ENCODE measurements around the gene HMCN1. TPM values are rescaled to one million over a fixed set of nuclear protein-coding genes. Genes with fewer than 3 reads are reported as not detected.

The HMCN1 gene
- total RNA-seq, 2 donors from 2014 or later = 3.5 to 9.9 TPM

DNA sequence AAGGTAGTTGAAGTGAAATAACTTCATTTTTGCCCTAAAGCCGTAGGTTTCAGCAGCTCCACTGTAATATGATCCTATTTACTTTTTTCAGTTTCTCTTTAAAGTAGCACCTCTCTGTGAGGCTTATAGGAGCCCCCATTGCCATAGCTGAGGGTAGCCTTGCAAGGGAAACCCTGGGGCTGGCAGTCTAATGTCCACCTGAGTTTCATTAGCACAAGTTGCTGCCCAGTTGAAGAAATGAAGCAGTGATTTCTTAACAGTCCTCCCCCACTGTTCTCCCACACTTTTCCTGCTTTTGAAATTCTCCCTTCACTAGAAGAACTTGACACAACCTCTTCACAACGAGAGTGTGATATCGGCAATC, 1.5 kb downstream of the HMCN1 start:
- no peak overlapping the region for H3K27ac ChIP-seq
- peak overlapping the region; percentile 8 to 38 for H3K4me3 ChIP-seq

DNA sequence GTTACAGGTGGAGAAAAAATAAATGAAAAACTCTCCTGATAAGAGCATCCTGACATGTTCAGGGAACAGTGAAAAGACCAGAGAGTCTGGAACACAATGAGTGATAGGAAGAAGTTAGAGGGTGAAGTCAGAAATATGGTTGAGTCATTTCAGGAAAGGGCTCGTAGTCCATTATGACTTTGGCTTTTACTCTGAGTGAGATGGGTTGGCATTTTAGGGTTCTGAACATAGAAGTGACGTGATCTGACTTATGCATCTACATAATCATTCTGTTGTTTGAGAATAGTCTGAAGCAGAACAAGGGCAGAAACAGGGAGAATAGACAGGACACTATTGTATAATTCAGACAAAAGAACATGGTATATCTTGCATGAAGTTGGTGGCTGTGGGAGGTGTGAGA, 5.8 kb downstream of the HMCN1 start:
- intact Hi-C loops (cut with DNase I) = no loop called here
- no peak for DNase-seq (ENCODE audit: low spot score)
- no peaks in the 10 kb centered on the region for H3K27me3 ChIP-seq (replicated peaks; ENCODE audit: insufficient read depth)
- no peaks in the 10 kb centered on the region for H3K4me1 ChIP-seq (replicated peaks)
- no peaks in the 10 kb centered on the region for H3K36me3 ChIP-seq
- TF ChIP-seq POLR2A (IDR thresholded peaks at IDR 0.05) (no peak), POLR2AphosphoS5 (IDR thresholded peaks at IDR 0.05) (no peak)
- TF ChIP-seq, protein P1, sequence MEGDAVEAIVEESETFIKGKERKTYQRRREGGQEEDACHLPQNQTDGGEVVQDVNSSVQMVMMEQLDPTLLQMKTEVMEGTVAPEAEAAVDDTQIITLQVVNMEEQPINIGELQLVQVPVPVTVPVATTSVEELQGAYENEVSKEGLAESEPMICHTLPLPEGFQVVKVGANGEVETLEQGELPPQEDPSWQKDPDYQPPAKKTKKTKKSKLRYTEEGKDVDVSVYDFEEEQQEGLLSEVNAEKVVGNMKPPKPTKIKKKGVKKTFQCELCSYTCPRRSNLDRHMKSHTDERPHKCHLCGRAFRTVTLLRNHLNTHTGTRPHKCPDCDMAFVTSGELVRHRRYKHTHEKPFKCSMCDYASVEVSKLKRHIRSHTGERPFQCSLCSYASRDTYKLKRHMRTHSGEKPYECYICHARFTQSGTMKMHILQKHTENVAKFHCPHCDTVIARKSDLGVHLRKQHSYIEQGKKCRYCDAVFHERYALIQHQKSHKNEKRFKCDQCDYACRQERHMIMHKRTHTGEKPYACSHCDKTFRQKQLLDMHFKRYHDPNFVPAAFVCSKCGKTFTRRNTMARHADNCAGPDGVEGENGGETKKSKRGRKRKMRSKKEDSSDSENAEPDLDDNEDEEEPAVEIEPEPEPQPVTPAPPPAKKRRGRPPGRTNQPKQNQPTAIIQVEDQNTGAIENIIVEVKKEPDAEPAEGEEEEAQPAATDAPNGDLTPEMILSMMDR (IDR thresholded peaks at IDR 0.05) = no peak
- H3K9me3 ChIP-seq = no peaks in the 10 kb centered on the region
- no peak overlapping the region for H3K27ac ChIP-seq
- no peak overlapping the region for H3K4me3 ChIP-seq
- whole genome bisulfite sequencing = 95% methylated on average over 2 of the region's 2 CpGs

More for the DNA sequence above, 1.5 kb downstream of the HMCN1 start:
- Histone ChIP-seq H3K36me3 (no peaks in the 10 kb centered on the region), H3K27me3 (replicated peaks; ENCODE audit: insufficient read depth) (peaks cover 2% of the 10 kb centered on the region), H3K9me3 (no peaks in the 10 kb centered on the region), H3K4me1 (replicated peaks) (no peaks in the 10 kb centered on the region)
- 28% methylated on average over 3 of the region's 3 CpGs for WGBS
- intact Hi-C loops (cut with DNase I) = no loop called here
- no peak for DNase-seq (ENCODE audit: low spot score)
- TF ChIP-seq POLR2A (IDR thresholded peaks at IDR 0.05) (no peak), POLR2AphosphoS5 (IDR thresholded peaks at IDR 0.05) (no peak)
- TF ChIP-seq, protein P1 (IDR thresholded peaks at IDR 0.05) = no peak

DNA sequence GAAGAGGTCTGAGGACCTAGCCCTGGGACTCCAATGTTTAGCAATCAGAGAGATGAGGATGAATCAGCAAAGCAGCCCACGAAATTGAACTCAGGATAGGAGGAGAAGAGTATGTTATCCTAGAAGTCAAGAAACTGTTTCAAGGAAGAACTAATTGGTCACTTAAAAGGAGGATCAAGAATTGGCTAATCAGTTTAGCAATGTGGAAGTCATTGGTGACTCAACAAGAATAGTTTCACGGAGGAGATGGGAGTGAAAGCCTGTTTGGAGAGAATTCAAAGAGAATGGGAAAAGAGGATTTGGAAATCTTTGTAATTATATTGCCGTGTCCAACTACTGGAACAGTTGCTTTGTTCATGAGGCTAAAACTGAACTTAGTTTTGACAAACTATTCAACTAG, 7.4 kb downstream of the HMCN1 start:
- H3K4me3 ChIP-seq = no peak overlapping the region
- no peaks in the 10 kb centered on the region for H3K27me3 ChIP-seq (replicated peaks; ENCODE audit: insufficient read depth)
- TF ChIP-seq POLR2A (IDR thresholded peaks at IDR 0.05) (no peak), POLR2AphosphoS5 (IDR thresholded peaks at IDR 0.05) (no peak)
- TF ChIP-seq, protein P1 (IDR thresholded peaks at IDR 0.05) = no peak
- H3K27ac ChIP-seq = no peak overlapping the region
- WGBS = 63% methylated on average over 3 of the region's 3 CpGs
- DNase-seq (ENCODE audit: low spot score) = no peak
- no peaks in the 10 kb centered on the region for H3K9me3 ChIP-seq
- no peaks in the 10 kb centered on the region for H3K36me3 ChIP-seq
- H3K4me1 ChIP-seq (replicated peaks) = no peaks in the 10 kb centered on the region
- intact Hi-C loops (cut with DNase I) = no loop called here

DNA sequence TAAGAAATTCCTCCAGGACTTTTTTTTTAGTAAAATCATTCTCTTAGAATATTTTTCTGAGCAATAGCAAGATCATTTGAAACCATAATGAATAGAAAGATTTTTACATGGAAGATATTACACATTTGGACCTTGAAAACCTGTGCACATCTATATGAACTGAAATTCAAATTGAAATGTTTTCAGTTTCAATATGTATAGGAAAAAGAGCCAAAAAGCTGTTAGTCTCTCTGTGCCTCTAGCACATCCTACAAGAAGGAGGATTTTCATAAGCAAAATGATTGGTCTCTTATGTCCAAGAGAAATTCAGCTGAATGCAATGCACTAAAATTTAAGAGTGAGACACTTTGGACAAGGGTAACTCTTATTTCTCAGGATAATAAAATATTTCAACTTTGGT, 8.2 kb downstream of the HMCN1 start:
- DNase-seq (ENCODE audit: low spot score) = no peak
- Histone ChIP-seq H3K9me3 (no peaks in the 10 kb centered on the region), H3K4me1 (replicated peaks) (no peaks in the 10 kb centered on the region), H3K27me3 (replicated peaks; ENCODE audit: insufficient read depth) (no peaks in the 10 kb centered on the region), H3K36me3 (no peaks in the 10 kb centered on the region), H3K27ac (no peak overlapping the region), H3K4me3 (no peak overlapping the region)
- TF ChIP-seq POLR2AphosphoS5 (IDR thresholded peaks at IDR 0.05) (no peak), POLR2A (IDR thresholded peaks at IDR 0.05) (no peak)
- TF ChIP-seq, protein P1 (IDR thresholded peaks at IDR 0.05) = no peak
- intact Hi-C loops (cut with DNase I) = no loop called here

DNA sequence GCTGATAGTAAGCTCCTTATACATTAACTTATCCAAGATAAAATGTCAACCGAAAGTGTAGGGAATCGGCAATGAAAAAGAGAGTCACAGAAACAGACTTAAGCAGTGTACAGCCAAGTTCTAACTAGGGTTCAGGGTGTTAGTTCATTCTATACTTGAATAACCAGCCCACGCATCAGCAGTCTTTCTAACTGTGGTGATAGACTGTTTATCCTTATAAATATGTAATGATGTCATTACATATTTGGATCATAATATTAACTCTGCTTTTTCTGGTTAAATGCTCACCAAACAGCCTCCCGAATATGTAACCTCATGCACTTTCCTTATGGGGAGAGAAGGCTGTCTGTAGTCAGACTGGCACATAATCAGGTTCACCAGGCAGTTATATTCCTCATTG, 11.0 kb downstream of the HMCN1 start:
- no peaks in the 10 kb centered on the region for H3K4me1 ChIP-seq (replicated peaks)
- no peaks in the 10 kb centered on the region for H3K9me3 ChIP-seq
- DNase-seq (ENCODE audit: low spot score) = no peak
- WGBS = 87% methylated on average over 4 of the region's 4 CpGs
- H3K27me3 ChIP-seq (replicated peaks; ENCODE audit: insufficient read depth) = no peaks in the 10 kb centered on the region
- no peak overlapping the region for H3K27ac ChIP-seq
- TF ChIP-seq POLR2AphosphoS5 (IDR thresholded peaks at IDR 0.05) (no peak), POLR2A (IDR thresholded peaks at IDR 0.05) (no peak)
- no peaks in the 10 kb centered on the region for H3K36me3 ChIP-seq
- intact Hi-C loops (cut with DNase I) = no loop called here
- no peak overlapping the region for H3K4me3 ChIP-seq
